GM12875 (cell line): ENCODE data around the gene SPEM2.
"Not testable (repeated sequence)": the region's sequence is repeated elsewhere in the genome, so short reads cannot be mapped to it uniquely, and the experiment has no call there.

Experiments
- H3K4me3 ChIP-seq: one replicate; pipeline ENCODE4 v1.5.1; 2011; ENCODE audit warnings: low read depth, low read length, control low read depth
- TF ChIP-seq, protein P1 (sequence below): IDR thresholded peaks from 2 replicates; pipeline ENCODE4 v1.5.1; 2011; ENCODE audit warnings: low read depth, mild to moderate bottlenecking, control low read depth, inconsistent platforms, low read length, moderate library complexity, borderline replicate concordance; ENCODE audit not compliant: insufficient read depth

SPEM2 gene

DNA sequence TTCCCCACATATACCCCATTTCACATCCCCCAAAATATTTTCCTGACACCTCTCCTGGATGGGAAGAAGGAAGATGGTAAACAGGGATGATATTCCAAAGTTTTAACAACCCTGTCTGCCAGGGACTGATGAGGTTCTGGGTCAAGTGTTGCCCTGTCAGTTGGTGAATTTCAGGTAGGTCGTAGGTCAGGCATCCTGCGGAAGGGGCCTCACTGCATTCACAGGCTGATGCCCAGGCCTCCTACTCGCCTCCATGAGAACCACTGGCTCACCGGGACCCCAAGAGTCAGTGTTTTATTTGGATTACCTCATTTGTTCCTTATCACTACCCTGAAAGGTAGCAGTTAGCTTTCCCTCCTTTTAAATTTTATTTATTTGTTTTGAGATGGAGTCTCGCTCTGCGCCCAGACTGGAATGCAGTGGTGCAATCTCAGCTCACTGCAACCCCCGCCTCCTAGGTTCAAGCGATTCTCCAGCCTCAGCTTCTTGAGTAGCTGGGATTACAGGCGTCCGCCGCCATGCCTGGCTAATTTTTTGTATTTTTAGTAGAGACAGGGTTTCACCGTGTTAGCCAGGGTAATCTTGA, 43.5 kb downstream of the SPEM2 start:
- TF ChIP-seq, protein P1, sequence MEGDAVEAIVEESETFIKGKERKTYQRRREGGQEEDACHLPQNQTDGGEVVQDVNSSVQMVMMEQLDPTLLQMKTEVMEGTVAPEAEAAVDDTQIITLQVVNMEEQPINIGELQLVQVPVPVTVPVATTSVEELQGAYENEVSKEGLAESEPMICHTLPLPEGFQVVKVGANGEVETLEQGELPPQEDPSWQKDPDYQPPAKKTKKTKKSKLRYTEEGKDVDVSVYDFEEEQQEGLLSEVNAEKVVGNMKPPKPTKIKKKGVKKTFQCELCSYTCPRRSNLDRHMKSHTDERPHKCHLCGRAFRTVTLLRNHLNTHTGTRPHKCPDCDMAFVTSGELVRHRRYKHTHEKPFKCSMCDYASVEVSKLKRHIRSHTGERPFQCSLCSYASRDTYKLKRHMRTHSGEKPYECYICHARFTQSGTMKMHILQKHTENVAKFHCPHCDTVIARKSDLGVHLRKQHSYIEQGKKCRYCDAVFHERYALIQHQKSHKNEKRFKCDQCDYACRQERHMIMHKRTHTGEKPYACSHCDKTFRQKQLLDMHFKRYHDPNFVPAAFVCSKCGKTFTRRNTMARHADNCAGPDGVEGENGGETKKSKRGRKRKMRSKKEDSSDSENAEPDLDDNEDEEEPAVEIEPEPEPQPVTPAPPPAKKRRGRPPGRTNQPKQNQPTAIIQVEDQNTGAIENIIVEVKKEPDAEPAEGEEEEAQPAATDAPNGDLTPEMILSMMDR = no peak
- no peak overlapping the region for H3K4me3 ChIP-seq

DNA sequence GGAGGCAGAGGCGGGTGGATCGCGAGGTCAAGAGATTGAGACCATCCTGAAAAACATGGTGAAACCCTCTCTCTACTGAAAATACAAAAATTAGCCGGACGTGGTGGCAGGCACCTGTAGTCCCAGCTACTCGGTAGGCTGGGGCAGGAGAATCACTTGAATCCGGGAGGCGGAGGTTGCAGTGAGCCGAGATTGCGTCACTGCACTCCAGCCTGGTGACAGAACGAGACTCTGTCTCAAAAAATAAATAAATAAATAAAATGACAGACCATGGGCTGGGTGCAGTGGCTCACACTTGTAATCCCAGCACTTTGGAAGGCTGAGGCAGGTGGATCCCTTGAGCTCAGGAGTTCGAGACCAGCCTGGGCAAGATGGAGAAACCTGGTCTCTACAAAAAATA, 44.4 kb downstream of the SPEM2 start:
- not testable (repeated sequence) for H3K4me3 ChIP-seq

DNA sequence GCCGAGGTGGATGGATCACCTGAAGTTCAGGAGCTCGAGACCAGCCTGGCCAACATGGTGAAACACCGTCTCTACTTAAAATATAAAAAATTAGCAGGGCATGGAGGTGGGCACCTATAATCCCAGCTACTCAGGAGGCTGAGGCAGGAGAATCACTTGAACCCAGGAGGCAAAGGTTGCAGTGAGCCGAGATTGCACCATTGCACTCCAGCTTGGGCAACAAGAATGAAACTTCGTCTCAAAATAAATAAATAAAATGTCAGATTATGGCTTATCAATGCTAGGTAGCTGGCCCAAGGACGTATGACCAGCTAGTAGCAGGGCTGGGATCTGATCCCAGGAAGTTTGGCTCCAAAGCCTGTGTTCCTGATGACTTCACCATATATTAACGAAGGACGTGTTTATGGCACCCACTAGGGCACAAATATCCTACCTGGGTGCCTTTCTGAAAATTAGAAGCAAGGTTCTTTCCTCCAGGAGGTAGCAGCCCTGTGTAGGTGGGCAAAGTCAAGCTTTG, 45.1 kb downstream of the SPEM2 start:
- not testable (repeated sequence) for H3K4me3 ChIP-seq

DNA sequence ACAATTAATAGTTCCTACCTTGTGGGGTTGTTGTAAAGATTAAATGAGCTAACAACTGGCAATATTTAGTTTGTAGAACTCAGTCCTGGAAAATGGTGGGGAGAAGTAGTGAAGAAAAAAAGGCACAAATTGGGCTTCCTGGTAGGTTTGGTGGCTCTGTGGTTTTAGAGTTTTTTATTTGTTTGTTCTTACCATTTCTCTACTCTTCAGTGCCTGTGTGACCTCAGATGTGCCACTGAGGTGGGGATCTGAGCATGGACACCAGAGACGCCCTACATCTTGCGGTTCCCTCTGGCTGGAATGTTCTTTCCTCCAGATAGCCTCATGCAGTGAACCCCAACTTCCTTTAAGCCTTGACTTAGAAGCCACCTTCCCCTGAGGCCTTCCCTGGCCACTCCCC, 46.3 kb downstream of the SPEM2 start:
- H3K4me3 ChIP-seq = no peak overlapping the region
- TF ChIP-seq, protein P1 = no peak

GRCh38 chr17:7474767-7475166, 49.4 kb downstream of the SPEM2 start:
- not testable (repeated sequence) for H3K4me3 ChIP-seq

- no peak overlapping the region for H3K4me3 ChIP-seq
- TF ChIP-seq, protein P1 = no peak
Observed at GRCh38 chr17:7475764-7476422, 50.5 kb downstream of the SPEM2 start.

- no peak overlapping the region for H3K4me3 ChIP-seq
- TF ChIP-seq, protein P1 = no peak
Observed at GRCh38 chr17:7476494-7476893, 51.1 kb downstream of the SPEM2 start.

DNA sequence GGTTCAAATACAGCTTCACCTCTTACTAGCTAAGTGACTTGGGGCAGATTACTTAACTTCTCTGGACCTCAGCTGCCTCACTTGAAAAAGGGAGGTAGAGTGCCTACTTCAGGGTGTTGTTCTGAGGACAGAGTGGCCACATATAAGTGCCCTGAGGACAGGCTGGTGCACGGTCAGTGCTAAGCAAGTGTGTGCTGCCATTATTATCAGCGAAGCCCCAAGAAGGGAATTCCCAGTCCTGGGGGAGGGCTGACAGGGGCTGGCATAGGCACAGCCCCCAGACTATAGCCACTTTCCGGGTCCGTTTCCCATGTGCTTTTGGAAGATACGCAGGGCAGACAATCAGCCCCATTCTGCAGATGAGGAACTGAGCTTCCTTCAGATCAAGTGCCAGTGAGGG, 51.5 kb downstream of the SPEM2 start:
- no peak overlapping the region for H3K4me3 ChIP-seq
- TF ChIP-seq, protein P1 = no peak
